CD4-positive, alpha-beta T cell treated with Interleukin-10 for 1 hour (primary cell): ENCODE data around the gene TRIM58.

Experiments
- DNase-seq: peaks from one replicate; pipeline ENCODE4 v3.0.0-alpha.2; 2020

TRIM58 gene

GRCh38 chr1:247857069-247857984 is at the start of gene TRIM58:
Gene TRIM58, plus strand, starts transcription at chr1:247857187. Its CDS starts 60 bp downstream, at chr1:247857247.
- DNase-seq: no peak

- DNase-seq: no peak
Measured at GRCh38 chr1:247812637-247813036, 44.4 kb upstream of the TRIM58 start.

GRCh38 chr1:247822060-247822459 is 34.9 kb upstream of the TRIM58 start:
- no peak for DNase-seq

GRCh38 chr1:247824023-247824422 is 33.0 kb upstream of the TRIM58 start, which contains the start of gene OR14A16:
Gene OR14A16, minus strand, starts transcription at chr1:247824119. Its CDS starts 8,390 bp downstream, at chr1:247815729.
- DNase-seq: no peak

GRCh38 chr1:247825362-247825761 is 31.6 kb upstream of the TRIM58 start:
- no peak for DNase-seq

- DNase-seq: no peak
Measured at GRCh38 chr1:247829656-247830055, 27.3 kb upstream of the TRIM58 start.

- no peak for DNase-seq
Measured at GRCh38 chr1:247833601-247834000, 23.4 kb upstream of the TRIM58 start.

GRCh38 chr1:247840818-247841217 is 16.2 kb upstream of the TRIM58 start:
- DNase-seq: no peak

GRCh38 chr1:247841796-247842195 is 15.2 kb upstream of the TRIM58 start, which contains the start of gene OR11L1:
Gene OR11L1, minus strand, starts transcription at chr1:247841896. Its CDS starts 0 bp downstream, at chr1:247841896.
- DNase-seq: no peak

- no peak for DNase-seq
Measured at GRCh38 chr1:247843411-247843810, 13.6 kb upstream of the TRIM58 start.

- DNase-seq: no peak
Measured at GRCh38 chr1:247845011-247845692, 11.8 kb upstream of the TRIM58 start.

GRCh38 chr1:247845693-247846017 is 11.3 kb upstream of the TRIM58 start:
- no peak for DNase-seq

GRCh38 chr1:247848346-247848745 is 8.6 kb upstream of the TRIM58 start:
- no peak for DNase-seq

GRCh38 chr1:247849616-247850015 is 7.4 kb upstream of the TRIM58 start:
- DNase-seq: no peak

- no peak for DNase-seq
Measured at GRCh38 chr1:247854899-247855545, 2.0 kb upstream of the TRIM58 start.

- DNase-seq: no peak
Measured at GRCh38 chr1:247855911-247856310, 1.1 kb upstream of the TRIM58 start.

- no peak for DNase-seq
Measured at GRCh38 chr1:247857985-247858619, 1.1 kb downstream of the TRIM58 start.

- DNase-seq: no peak
Measured at GRCh38 chr1:247862756-247863155, 5.8 kb downstream of the TRIM58 start.

GRCh38 chr1:247864644-247865043 is 7.7 kb downstream of the TRIM58 start:
- DNase-seq: no peak

- no peak for DNase-seq
Measured at GRCh38 chr1:247865416-247865815, 8.4 kb downstream of the TRIM58 start.

GRCh38 chr1:247883346-247883745 is 26.4 kb downstream of the TRIM58 start:
- no peak for DNase-seq

GRCh38 chr1:247884797-247885413 is 27.9 kb downstream of the TRIM58 start:
- DNase-seq: no peak
